ENCODE measurements around the gene OR2J2. TPM values are rescaled to one million over a fixed set of nuclear protein-coding genes. Genes with fewer than 3 reads are reported as not detected.

Gene OR2J2
- total RNA-seq, 1 experiment from 2014 or later: not detected

DNA sequence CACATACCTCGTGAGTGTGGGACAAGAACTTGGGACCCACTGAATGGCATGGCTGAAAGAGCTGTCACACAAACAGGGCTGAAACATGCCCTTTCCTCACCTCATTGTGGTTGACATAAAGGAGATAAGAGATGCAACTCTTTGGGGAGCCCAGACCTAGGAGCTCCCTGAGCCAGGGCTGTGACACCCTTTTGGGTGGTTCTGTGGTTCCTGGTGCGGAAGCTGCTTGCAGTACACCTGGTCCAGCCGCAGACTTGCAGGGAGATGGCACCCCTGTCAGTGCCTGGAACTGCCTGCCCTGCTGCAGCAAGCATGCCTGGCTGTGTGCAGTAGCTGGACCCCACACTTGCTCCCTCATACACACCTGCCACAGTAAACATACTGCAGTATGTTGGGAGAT, 31.3 kb downstream of the OR2J2 start:
- no peaks in the 10 kb centered on the region for H4K20me1 ChIP-seq (ENCODE audit: insufficient read depth)

More for the DNA sequence above, 31.3 kb downstream of the OR2J2 start:
- no peaks in the 10 kb centered on the region for H3K9me2 ChIP-seq (ENCODE audit: insufficient read depth)
- ATAC-seq: no peak
- ChIA-PET POLR2A (no interaction called here), RAD21 (ENCODE audit: low non-redundant PET in 1 of 2, low total read pairs in 2 of 2, uncharacterized antibody in 2 of 2, unreplicated experiment in 2 of 2) (no interaction called here), CTCF (no interaction called here)
- H3K4me2 ChIP-seq (ENCODE audit: low read length): no peak overlapping the region
- H3K27ac ChIP-seq (ENCODE audit: low read depth, low read length): no peak overlapping the region
- no peak for TF ChIP-seq ATF3 (IDR thresholded peaks at IDR 0.05)
- TF ChIP-seq CTCF (IDR thresholded peaks at IDR 0.05 in 2 of 3, conservative IDR thresholded peaks at IDR 0.05 in 1 of 3; ENCODE audit: borderline replicate concordance in 1 of 3, insufficient read depth in 1 of 3, low read depth in 2 of 3, low read length in 2 of 3): no peak
- TF ChIP-seq ZBTB33 (IDR thresholded peaks at IDR 0.05; ENCODE audit: extremely low read depth, insufficient replicate concordance, low read length): no peak
- no peak for TF ChIP-seq JUND (IDR thresholded peaks at IDR 0.05)
- TF ChIP-seq CBX3 (IDR thresholded peaks at IDR 0.05; ENCODE audit: low read depth): no peak
- no peak for TF ChIP-seq FOSL1 (IDR thresholded peaks at IDR 0.05; ENCODE audit: low read depth)
- no peak for TF ChIP-seq EZH2 (IDR thresholded peaks at IDR 0.05)
- TF ChIP-seq EGR1 (IDR thresholded peaks at IDR 0.05; ENCODE audit: low read depth): no peak
- no TSS peak for BruUV-seq (replicated peaks)
- intact Hi-C loops (cut with micrococcal nuclease): no loop called here
- no peak overlapping the region for H3K9ac ChIP-seq (ENCODE audit: low read length)
- no peak overlapping the region for H3K4me3 ChIP-seq (replicated peaks in 1 of 2; ENCODE audit: low read depth in 1 of 2, low read length in 2 of 2)
- H3K36me3 ChIP-seq (ENCODE audit: control insufficient read depth in 1 of 2, insufficient read depth in 2 of 2, low read length in 2 of 2): no peaks in the 10 kb centered on the region
- H3K4me1 ChIP-seq (ENCODE audit: control insufficient read depth in 1 of 2, insufficient read depth in 2 of 2, low read length in 2 of 2): no peaks in the 10 kb centered on the region
- H3K9me3 ChIP-seq (ENCODE audit: control insufficient read depth in 1 of 2, insufficient read depth in 1 of 2, low read depth in 1 of 2, low read length in 2 of 2): peaks cover 0 to 3% of the 10 kb centered on the region in 2 experiments; a peak in 1 of 4 replicates
- H2AFZ ChIP-seq (ENCODE audit: low read depth, low read length, poor library complexity, severe bottlenecking): no peak overlapping the region
- no peaks in the 10 kb centered on the region for H3K79me2 ChIP-seq (ENCODE audit: insufficient read depth, low read length)
- no peak for DNase-seq (ENCODE audit: low read depth, low spot score)
- no peaks in the 10 kb centered on the region for H3K27me3 ChIP-seq (ENCODE audit: insufficient read depth, low read length)

Measured in HCT116 (cell line).